Left hindlimb (tissue), 1 donor: ENCODE results near the gene ATP13A4.
"Not testable (repeated sequence)": the region's sequence is repeated elsewhere in the genome, so short reads cannot be mapped to it uniquely, and the experiment has no call there.

ENCODE experiments used
- DNase-seq: peaks from one replicate; pipeline ENCODE4 v3.0.0-alpha.2; 2018

Gene ATP13A4

GRCh38 chr3:193560091-193560490, 5.4 kb upstream of the ATP13A4 start:
- DNase-seq: no peak

- DNase-seq: no peak
Measured at GRCh38 chr3:193559100-193559499, 4.4 kb upstream of the ATP13A4 start.

- no peak for DNase-seq
Measured at GRCh38 chr3:193556841-193557240, 2.1 kb upstream of the ATP13A4 start.

GRCh38 chr3:193553586-193553985, 1.1 kb downstream of the ATP13A4 start:
- DNase-seq: no peak

GRCh38 chr3:193552923-193553322, 1.8 kb downstream of the ATP13A4 start:
- DNase-seq: no peak

GRCh38 chr3:193548406-193548805, 6.3 kb downstream of the ATP13A4 start:
- DNase-seq: no peak

- no peak for DNase-seq
Measured at GRCh38 chr3:193546129-193546528, 8.6 kb downstream of the ATP13A4 start.

GRCh38 chr3:193545304-193545703, 9.4 kb downstream of the ATP13A4 start:
- no peak for DNase-seq

GRCh38 chr3:193544289-193544688, 10.4 kb downstream of the ATP13A4 start:
- no peak for DNase-seq

GRCh38 chr3:193530231-193531165, 24.2 kb downstream of the ATP13A4 start:
- DNase-seq: no peak

GRCh38 chr3:193526085-193526484, 28.6 kb downstream of the ATP13A4 start:
- not testable (repeated sequence) for DNase-seq

- no peak for DNase-seq
Measured at GRCh38 chr3:193522473-193522872, 32.2 kb downstream of the ATP13A4 start.

GRCh38 chr3:193520738-193521137, 34.0 kb downstream of the ATP13A4 start:
- DNase-seq: no peak

GRCh38 chr3:193515966-193516365, 38.7 kb downstream of the ATP13A4 start:
- no peak for DNase-seq

GRCh38 chr3:193510154-193510553, 44.5 kb downstream of the ATP13A4 start:
- no peak for DNase-seq

- no peak for DNase-seq
Measured at GRCh38 chr3:193509103-193509965, 45.4 kb downstream of the ATP13A4 start.

GRCh38 chr3:193508108-193508507, 46.6 kb downstream of the ATP13A4 start:
- no peak for DNase-seq

- DNase-seq: no peak
Measured at GRCh38 chr3:193507566-193507965, 47.1 kb downstream of the ATP13A4 start.

GRCh38 chr3:193506921-193507320, 47.8 kb downstream of the ATP13A4 start:
- no peak for DNase-seq

- DNase-seq: no peak
Measured at GRCh38 chr3:193502871-193503270, 51.8 kb downstream of the ATP13A4 start.

GRCh38 chr3:193499801-193500485, 54.8 kb downstream of the ATP13A4 start:
- no peak for DNase-seq

GRCh38 chr3:193499136-193499770, 55.4 kb downstream of the ATP13A4 start:
- DNase-seq: no peak

- DNase-seq: no peak
Measured at GRCh38 chr3:193498215-193498614, 56.5 kb downstream of the ATP13A4 start.
